Endothelial cell of umbilical vein (primary cell): ENCODE measurements around the gene FGD5.

Source experiments
- EZH2 ChIP-seq: IDR thresholded peaks from 2 replicates; pipeline ENCODE4 v1.6.1; 2012; ENCODE audit warnings: borderline replicate concordance, low read depth, mild to moderate bottlenecking, moderate library complexity, low read length, inconsistent platforms; ENCODE audit not compliant: severe bottlenecking
- POLR2A ChIP-seq: IDR thresholded peaks from 2 replicates; pipeline ENCODE4 v1.6.1; 2012; ENCODE audit warnings: low read depth, mild to moderate bottlenecking, control low read depth, low read length
- POLR2AphosphoS5 ChIP-seq: IDR thresholded peaks from 2 replicates; pipeline ENCODE4 v1.6.1; 2012; ENCODE audit warnings: low read depth, mild to moderate bottlenecking, control low read depth, low read length, moderate library complexity; ENCODE audit not compliant: insufficient read depth
- TF ChIP-seq, protein P1 (sequence below), 2 donors: IDR thresholded peaks; 1 replicate in 1 of 2; 2 replicates in 1 of 2; pipeline ENCODE4 v1.5.1; 2011; ENCODE audit warnings: low read length in 2 of 2, mild to moderate bottlenecking in 2 of 2, moderate library complexity in 2 of 2, control low read depth in 1 of 2, inconsistent platforms in 1 of 2, low read depth in 1 of 2; ENCODE audit not compliant: insufficient read depth in 1 of 2; ENCODE audit errors: extremely low read depth in 1 of 2

- TF ChIP-seq, protein P1, sequence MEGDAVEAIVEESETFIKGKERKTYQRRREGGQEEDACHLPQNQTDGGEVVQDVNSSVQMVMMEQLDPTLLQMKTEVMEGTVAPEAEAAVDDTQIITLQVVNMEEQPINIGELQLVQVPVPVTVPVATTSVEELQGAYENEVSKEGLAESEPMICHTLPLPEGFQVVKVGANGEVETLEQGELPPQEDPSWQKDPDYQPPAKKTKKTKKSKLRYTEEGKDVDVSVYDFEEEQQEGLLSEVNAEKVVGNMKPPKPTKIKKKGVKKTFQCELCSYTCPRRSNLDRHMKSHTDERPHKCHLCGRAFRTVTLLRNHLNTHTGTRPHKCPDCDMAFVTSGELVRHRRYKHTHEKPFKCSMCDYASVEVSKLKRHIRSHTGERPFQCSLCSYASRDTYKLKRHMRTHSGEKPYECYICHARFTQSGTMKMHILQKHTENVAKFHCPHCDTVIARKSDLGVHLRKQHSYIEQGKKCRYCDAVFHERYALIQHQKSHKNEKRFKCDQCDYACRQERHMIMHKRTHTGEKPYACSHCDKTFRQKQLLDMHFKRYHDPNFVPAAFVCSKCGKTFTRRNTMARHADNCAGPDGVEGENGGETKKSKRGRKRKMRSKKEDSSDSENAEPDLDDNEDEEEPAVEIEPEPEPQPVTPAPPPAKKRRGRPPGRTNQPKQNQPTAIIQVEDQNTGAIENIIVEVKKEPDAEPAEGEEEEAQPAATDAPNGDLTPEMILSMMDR (IDR thresholded peaks at IDR 0.05; ENCODE audit: extremely low read depth in 1 of 2, insufficient read depth in 1 of 2, low read depth in 1 of 2, low read length in 2 of 2), result no peak
- TF ChIP-seq EZH2, result no peak
- no peak for TF ChIP-seq POLR2A
- no peak for TF ChIP-seq POLR2AphosphoS5
These were observed 127.5 kb downstream of the FGD5 start for GRCh38 chr3:14946236-14946635.
